ENCODE results near the gene TMEM91. TPM values are rescaled to one million over a fixed set of nuclear protein-coding genes. Genes with fewer than 3 reads are reported as not detected.

The TMEM91 gene
- polyA plus RNA-seq, 1 of the 3 experiments (the other 2 are of a cell fraction): 5.7 TPM

DNA sequence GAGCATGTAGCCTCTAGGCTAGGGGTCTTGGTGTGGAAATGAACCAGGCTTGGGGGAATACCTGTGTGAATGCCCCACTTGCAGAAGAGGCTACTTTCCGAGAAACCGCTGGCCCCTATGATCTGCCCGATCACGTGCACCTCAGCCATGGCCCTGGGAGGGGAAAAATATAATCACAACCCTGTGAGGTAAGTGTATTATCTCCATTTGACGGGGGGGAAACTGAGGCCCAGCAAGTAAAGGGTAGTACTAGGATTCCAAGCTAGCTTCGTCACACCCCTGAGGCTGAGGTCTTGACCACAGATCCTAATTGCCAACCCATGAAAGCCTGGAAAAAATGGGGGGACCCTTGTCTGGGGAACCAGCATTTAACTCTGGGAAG lies 13.0 kb upstream of the TMEM91 start:
- no peak for DNase-seq
- H3K9me2 ChIP-seq: no peaks in the 10 kb centered on the region
- H3K4me3 ChIP-seq (ENCODE audit: low read depth in 2 of 2, low read length in 1 of 2): peak overlapping the region; percentile 68 to 79
- peaks cover 12% of the 10 kb centered on the region for H3F3A ChIP-seq (replicated peaks; ENCODE audit: insufficient read depth)
- no peaks in the 10 kb centered on the region for H3K36me3 ChIP-seq (replicated peaks in 1 of 2; ENCODE audit: control insufficient read depth in 1 of 2, insufficient read depth in 2 of 2, low read length in 1 of 2)
- CTCF ChIA-PET: interaction anchor here (1.0 to 1.8 kb wide), 4 partner anchors 8 to 54 kb away, joined by 3 to 6 read pairs (median 5); no protein-coding TSS in a partner anchor
- peaks cover 33% of the 10 kb centered on the region for H3K79me2 ChIP-seq (ENCODE audit: insufficient read depth)
- H3K27me3 ChIP-seq (ENCODE audit: insufficient read depth): no peaks in the 10 kb centered on the region
- peak overlapping the region; percentile 78 for H3K4me2 ChIP-seq
- H4K20me1 ChIP-seq (ENCODE audit: insufficient read depth): peaks cover 4% of the 10 kb centered on the region; the same call in 1 of the 2 replicates
- peak overlapping the region; percentile 82 for H2AFZ ChIP-seq (ENCODE audit: low read depth)
- TF ChIP-seq CHD2 (IDR thresholded peaks at IDR 0.05; ENCODE audit: low read length, partially characterized antibody): no peak
- TF ChIP-seq, protein P1, sequence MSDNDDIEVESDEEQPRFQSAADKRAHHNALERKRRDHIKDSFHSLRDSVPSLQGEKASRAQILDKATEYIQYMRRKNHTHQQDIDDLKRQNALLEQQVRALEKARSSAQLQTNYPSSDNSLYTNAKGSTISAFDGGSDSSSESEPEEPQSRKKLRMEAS (IDR thresholded peaks at IDR 0.05; ENCODE audit: low read depth): no peak
- no peak for TF ChIP-seq RFX5 (IDR thresholded peaks at IDR 0.05; ENCODE audit: low read length)
- TF ChIP-seq USF1 (IDR thresholded peaks at IDR 0.05; ENCODE audit: borderline replicate concordance, low read depth): no peak
- no peak for TF ChIP-seq FOSL2 (IDR thresholded peaks at IDR 0.05; ENCODE audit: borderline replicate concordance, low read depth)
- POLR2A ChIA-PET: interaction anchor here (0.6 to 1.4 kb wide), 5 partner anchors 8 to 65 kb away, joined by 3 to 5 read pairs (median 3); partner anchors contain the start of gene TGFB1
- no peaks in the 10 kb centered on the region for H3K9me3 ChIP-seq
- H3K4me1 ChIP-seq (ENCODE audit: control insufficient read depth in 1 of 2, insufficient read depth in 2 of 2, low read depth in 1 of 2, low read length in 1 of 2): peaks cover 9 to 13% of the 10 kb centered on the region in 2 experiments; a peak in 3 of 4 replicates
- H3K27ac ChIP-seq (ENCODE audit: low read depth in 2 of 2, low read length in 1 of 2): peak overlapping the region; percentile 56 to 99; a peak in 3 of 4 replicates
- H3K9ac ChIP-seq: peak overlapping the region; percentile 93
- WGBS (ENCODE audit: low lambda C conversion rate): 35% methylated on average over 6 of the region's 6 CpGs

GRCh38 chr19:41363753-41364523 lies 12.4 kb upstream of the TMEM91 start, which contains the start of gene B9D2:
Gene B9D2, minus strand, starts transcription at chr19:41364149. Its CDS starts 630 bp downstream, at chr19:41363519.
- H3K27me3 ChIP-seq (ENCODE audit: insufficient read depth): no peaks in the 10 kb centered on the region
- H3K36me3 ChIP-seq (replicated peaks in 1 of 2; ENCODE audit: control insufficient read depth in 1 of 2, insufficient read depth in 2 of 2, low read length in 1 of 2): peaks cover 0 to 3% of the 10 kb centered on the region in 2 experiments
- no peaks in the 10 kb centered on the region for H3K9me3 ChIP-seq
- peak within 1 kb of the TSS; percentile 96 to 99 for H3K27ac ChIP-seq (ENCODE audit: low read depth in 2 of 2, low read length in 1 of 2)
- peak within 1 kb of the TSS; percentile 82 for H2AFZ ChIP-seq (ENCODE audit: low read depth)
- H3K4me1 ChIP-seq (ENCODE audit: control insufficient read depth in 1 of 2, insufficient read depth in 2 of 2, low read depth in 1 of 2, low read length in 1 of 2): peaks cover 9 to 15% of the 10 kb centered on the region in 2 experiments; a peak in 3 of 4 replicates
- peak within 1 kb of the TSS; percentile 78 for H3K4me2 ChIP-seq
- H3K9ac ChIP-seq: peak within 1 kb of the TSS; percentile 93
- ChIA-PET POLR2A (interaction anchor here (0.6 to 1.4 kb wide), 6 partner anchors 8 to 65 kb away, joined by 3 to 5 read pairs (median 3); partner anchors contain the start of gene TGFB1), CTCF (interaction anchor here (0.8 to 1.9 kb wide), 8 partner anchors 9 to 206 kb away, joined by 3 to 7 read pairs (median 5); no protein-coding TSS in a partner anchor)
- no peaks in the 10 kb centered on the region for H3K9me2 ChIP-seq
- 1% methylated on average over 35 of the region's 56 CpGs for WGBS (ENCODE audit: low lambda C conversion rate)
- DNase-seq: peak; percentile 97
- H4K20me1 ChIP-seq (ENCODE audit: insufficient read depth): peaks cover 4% of the 10 kb centered on the region; the same call in 1 of the 2 replicates
- H3K79me2 ChIP-seq (ENCODE audit: insufficient read depth): peaks cover 39% of the 10 kb centered on the region
- H3F3A ChIP-seq (replicated peaks; ENCODE audit: insufficient read depth): peaks cover 17% of the 10 kb centered on the region
- H3K4me3 ChIP-seq (ENCODE audit: low read depth in 2 of 2, low read length in 1 of 2): peak within 1 kb of the TSS; percentile 68 to 79
- no peak for TF ChIP-seq CHD2 (IDR thresholded peaks at IDR 0.05; ENCODE audit: low read length, partially characterized antibody)
- no peak for TF ChIP-seq FOSL2 (IDR thresholded peaks at IDR 0.05; ENCODE audit: borderline replicate concordance, low read depth)
- no peak for TF ChIP-seq GATA2 (CRISPR knock-in tag; IDR thresholded peaks at IDR 0.05)
- TF ChIP-seq, protein P2, sequence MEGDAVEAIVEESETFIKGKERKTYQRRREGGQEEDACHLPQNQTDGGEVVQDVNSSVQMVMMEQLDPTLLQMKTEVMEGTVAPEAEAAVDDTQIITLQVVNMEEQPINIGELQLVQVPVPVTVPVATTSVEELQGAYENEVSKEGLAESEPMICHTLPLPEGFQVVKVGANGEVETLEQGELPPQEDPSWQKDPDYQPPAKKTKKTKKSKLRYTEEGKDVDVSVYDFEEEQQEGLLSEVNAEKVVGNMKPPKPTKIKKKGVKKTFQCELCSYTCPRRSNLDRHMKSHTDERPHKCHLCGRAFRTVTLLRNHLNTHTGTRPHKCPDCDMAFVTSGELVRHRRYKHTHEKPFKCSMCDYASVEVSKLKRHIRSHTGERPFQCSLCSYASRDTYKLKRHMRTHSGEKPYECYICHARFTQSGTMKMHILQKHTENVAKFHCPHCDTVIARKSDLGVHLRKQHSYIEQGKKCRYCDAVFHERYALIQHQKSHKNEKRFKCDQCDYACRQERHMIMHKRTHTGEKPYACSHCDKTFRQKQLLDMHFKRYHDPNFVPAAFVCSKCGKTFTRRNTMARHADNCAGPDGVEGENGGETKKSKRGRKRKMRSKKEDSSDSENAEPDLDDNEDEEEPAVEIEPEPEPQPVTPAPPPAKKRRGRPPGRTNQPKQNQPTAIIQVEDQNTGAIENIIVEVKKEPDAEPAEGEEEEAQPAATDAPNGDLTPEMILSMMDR (IDR thresholded peaks at IDR 0.05): no peak
- no peak for TF ChIP-seq EZH2phosphoT487 (IDR thresholded peaks at IDR 0.05; ENCODE audit: borderline replicate concordance, low read depth)
- TF ChIP-seq USF1 (IDR thresholded peaks at IDR 0.05; ENCODE audit: borderline replicate concordance, low read depth): no peak
- no peak for TF ChIP-seq EP300 (IDR thresholded peaks at IDR 0.05; ENCODE audit: borderline replicate concordance in 1 of 2, low read depth in 1 of 2, low read length in 1 of 2)
- no peak for TF ChIP-seq SIN3A (IDR thresholded peaks at IDR 0.05; ENCODE audit: borderline replicate concordance, low read depth, low read length)
- no peak for TF ChIP-seq SMC3 (IDR thresholded peaks at IDR 0.05; ENCODE audit: low read depth, low read length)
- no peak for TF ChIP-seq RCOR1 (IDR thresholded peaks at IDR 0.05; ENCODE audit: low read length)
- TF ChIP-seq, protein P3, sequence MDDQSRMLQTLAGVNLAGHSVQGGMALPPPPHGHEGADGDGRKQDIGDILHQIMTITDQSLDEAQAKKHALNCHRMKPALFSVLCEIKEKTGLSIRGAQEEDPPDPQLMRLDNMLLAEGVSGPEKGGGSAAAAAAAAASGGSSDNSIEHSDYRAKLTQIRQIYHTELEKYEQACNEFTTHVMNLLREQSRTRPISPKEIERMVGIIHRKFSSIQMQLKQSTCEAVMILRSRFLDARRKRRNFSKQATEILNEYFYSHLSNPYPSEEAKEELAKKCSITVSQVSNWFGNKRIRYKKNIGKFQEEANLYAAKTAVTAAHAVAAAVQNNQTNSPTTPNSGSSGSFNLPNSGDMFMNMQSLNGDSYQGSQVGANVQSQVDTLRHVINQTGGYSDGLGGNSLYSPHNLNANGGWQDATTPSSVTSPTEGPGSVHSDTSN (IDR thresholded peaks at IDR 0.05): peak; percentile 95
- TF ChIP-seq, protein P4, sequence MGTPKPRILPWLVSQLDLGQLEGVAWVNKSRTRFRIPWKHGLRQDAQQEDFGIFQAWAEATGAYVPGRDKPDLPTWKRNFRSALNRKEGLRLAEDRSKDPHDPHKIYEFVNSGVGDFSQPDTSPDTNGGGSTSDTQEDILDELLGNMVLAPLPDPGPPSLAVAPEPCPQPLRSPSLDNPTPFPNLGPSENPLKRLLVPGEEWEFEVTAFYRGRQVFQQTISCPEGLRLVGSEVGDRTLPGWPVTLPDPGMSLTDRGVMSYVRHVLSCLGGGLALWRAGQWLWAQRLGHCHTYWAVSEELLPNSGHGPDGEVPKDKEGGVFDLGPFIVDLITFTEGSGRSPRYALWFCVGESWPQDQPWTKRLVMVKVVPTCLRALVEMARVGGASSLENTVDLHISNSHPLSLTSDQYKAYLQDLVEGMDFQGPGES (IDR thresholded peaks at IDR 0.05; ENCODE audit: low read depth, low read length): no peak
- TF ChIP-seq TEAD4 (IDR thresholded peaks at IDR 0.05; ENCODE audit: borderline replicate concordance, insufficient read depth): no peak
- TF ChIP-seq NRF1 (IDR thresholded peaks at IDR 0.05; ENCODE audit: low read depth, low read length): peak; percentile 92
- peak; percentile 98 for TF ChIP-seq YY1 (IDR thresholded peaks at IDR 0.05; ENCODE audit: low read depth)

Data from SK-N-SH (cell line).